ENCODE data around the gene PCNX3. TPM values are rescaled to one million over a fixed set of nuclear protein-coding genes. Genes with fewer than 3 reads are reported as not detected.
"Not testable (repeated sequence)": the region's sequence is repeated elsewhere in the genome, so short reads cannot be mapped to it uniquely, and the experiment has no call there.

The PCNX3 gene
- total RNA-seq, 1 experiment from 2014 or later = 72.8 TPM

DNA sequence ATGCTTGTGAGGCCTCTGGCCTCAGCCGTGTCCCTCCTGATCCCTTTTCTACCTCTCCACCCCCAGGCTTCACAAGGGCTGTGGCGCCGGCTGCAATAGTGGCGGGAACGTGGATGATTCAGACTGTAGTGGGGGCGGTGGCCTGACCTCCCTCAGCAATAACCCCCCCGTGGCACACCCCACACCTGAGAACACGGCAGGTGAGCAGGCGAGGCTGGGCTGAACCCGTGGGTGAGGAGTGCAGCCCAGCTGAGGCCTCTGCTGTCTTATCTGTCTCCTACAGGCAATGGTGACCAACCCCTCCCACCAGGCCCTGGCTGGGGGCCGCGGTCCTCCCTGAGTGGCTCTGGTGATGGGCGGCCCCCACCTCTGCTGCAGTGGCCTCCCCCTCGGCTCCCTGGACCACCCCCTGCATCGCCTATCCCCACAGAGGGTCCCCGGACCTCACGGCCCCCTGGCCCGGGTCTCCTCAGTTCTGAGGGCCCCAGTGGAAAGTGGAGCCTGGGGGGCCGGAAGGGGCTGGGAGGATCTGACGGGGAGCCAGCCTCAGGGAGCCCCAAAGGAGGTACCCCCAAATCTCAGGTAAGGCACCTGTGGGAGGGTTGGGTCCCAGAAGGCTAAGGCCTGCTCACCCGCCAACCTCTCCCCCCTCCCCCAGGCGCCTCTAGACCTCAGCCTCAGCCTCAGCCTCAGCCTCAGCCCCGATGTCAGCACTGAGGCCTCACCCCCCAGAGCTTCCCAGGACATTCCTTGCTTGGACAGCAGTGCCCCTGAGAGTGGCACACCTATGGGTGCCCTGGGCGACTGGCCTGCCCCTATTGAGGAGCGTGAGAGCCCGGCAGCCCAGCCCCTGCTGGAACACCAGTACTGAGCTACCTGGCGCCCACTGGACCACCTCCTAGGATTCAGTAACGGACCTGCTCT lies 20.8 kb downstream of the PCNX3 start:
- TF ChIP-seq, protein P1, sequence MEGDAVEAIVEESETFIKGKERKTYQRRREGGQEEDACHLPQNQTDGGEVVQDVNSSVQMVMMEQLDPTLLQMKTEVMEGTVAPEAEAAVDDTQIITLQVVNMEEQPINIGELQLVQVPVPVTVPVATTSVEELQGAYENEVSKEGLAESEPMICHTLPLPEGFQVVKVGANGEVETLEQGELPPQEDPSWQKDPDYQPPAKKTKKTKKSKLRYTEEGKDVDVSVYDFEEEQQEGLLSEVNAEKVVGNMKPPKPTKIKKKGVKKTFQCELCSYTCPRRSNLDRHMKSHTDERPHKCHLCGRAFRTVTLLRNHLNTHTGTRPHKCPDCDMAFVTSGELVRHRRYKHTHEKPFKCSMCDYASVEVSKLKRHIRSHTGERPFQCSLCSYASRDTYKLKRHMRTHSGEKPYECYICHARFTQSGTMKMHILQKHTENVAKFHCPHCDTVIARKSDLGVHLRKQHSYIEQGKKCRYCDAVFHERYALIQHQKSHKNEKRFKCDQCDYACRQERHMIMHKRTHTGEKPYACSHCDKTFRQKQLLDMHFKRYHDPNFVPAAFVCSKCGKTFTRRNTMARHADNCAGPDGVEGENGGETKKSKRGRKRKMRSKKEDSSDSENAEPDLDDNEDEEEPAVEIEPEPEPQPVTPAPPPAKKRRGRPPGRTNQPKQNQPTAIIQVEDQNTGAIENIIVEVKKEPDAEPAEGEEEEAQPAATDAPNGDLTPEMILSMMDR (IDR thresholded peaks at IDR 0.05; ENCODE audit: unreplicated experiment) = no peak
- Mint-ChIP-seq H3K4me3 (ENCODE audit: low read depth, unreplicated experiment) (no peak overlapping the region), H3K9me3 (ENCODE audit: low read depth, unreplicated experiment) (no peaks in the 10 kb centered on the region), H3K27me3 (ENCODE audit: unreplicated experiment) (no peaks in the 10 kb centered on the region), H3K27ac (ENCODE audit: unreplicated experiment) (no peak overlapping the region), H3K36me3 (ENCODE audit: insufficient read depth, unreplicated experiment) (peaks cover 56% of the 10 kb centered on the region), H3K4me1 (ENCODE audit: low read depth, unreplicated experiment) (peaks cover 18% of the 10 kb centered on the region)
- no peak for DNase-seq
- no TSS peak for BruUV-seq (replicated peaks)
- CTCF ChIA-PET = interaction anchor here (0.6 kb wide), 1 partner anchor 384 kb away, joined by 4 read pairs; no protein-coding TSS in a partner anchor
- intact Hi-C loops (cut with micrococcal nuclease; ENCODE audit: unreplicated experiment) = no loop called here

DNA sequence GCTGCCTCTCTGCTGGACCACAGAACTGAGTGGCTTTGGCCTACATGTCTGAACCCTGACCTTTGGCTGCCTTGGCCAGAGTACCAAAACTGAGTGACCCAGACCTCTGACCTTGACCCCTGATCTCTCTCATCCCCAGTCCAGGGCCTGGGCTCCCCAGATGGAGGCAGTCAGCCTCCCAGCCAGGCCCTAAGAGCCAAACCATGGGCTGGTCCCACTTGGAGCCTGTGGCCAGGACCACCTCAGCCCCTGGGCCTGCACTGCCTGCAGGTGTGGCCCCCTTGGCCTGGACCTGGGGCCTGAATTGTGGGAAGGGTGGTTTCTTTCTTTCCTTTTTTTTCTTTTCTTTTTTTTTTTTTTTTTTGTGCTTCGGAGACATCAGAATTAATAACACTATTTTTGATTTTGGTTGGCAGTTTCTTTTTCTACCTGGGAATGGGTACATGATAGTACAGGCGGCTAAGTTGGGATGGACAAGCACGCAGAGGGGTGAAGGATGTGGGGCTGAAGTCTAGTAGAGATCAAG lies 21.5 kb downstream of the PCNX3 start:
- TF ChIP-seq, protein P1 (IDR thresholded peaks at IDR 0.05; ENCODE audit: unreplicated experiment) = no peak
- intact Hi-C loops (cut with micrococcal nuclease; ENCODE audit: unreplicated experiment) = no loop called here
- Mint-ChIP-seq H3K4me1 (ENCODE audit: low read depth, unreplicated experiment) (peaks cover 18% of the 10 kb centered on the region), H3K36me3 (ENCODE audit: insufficient read depth, unreplicated experiment) (peaks cover 62% of the 10 kb centered on the region), H3K27ac (ENCODE audit: unreplicated experiment) (peak overlapping the region; percentile 66), H3K9me3 (ENCODE audit: low read depth, unreplicated experiment) (no peaks in the 10 kb centered on the region), H3K27me3 (ENCODE audit: unreplicated experiment) (no peaks in the 10 kb centered on the region), H3K4me3 (ENCODE audit: low read depth, unreplicated experiment) (peak overlapping the region; percentile 79)
- no peak for DNase-seq
- BruUV-seq (replicated peaks) = no TSS peak
- CTCF ChIA-PET = interaction anchor here (0.6 to 1.7 kb wide), 5 partner anchors 22 to 385 kb away, joined by 3 to 5 read pairs (median 4); partner anchors contain the start of gene PCNX3

DNA sequence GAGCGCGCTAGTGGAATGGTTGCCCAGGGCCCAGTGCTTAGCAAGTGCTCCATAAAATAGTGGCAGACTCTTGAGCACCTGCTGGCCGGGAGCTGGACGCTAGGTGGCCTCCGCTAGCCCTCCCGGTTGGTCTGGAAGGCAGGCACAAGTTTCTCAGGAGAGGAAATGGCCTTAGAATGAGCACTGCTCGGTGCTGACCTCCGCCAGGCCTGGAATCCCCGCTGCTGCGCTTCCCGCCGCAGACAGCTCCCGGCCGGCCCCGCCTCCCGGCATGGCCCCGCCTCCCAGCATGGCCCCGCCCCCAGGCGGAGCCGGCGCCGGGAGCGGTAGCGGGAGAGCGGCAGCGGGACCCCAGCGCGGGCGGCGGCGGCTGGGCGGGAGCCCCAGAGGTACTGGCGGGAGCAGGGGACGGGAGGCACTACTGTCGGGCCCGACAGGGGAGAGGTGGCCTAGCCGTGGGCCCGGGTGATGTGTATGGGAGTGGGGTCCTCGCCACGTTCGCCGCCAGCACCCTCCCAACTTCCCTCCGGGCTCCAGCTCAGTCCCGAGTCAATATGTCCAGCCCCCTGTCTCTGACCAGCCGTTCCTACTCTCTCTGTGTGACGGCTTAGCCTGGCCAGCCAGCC lies 22.3 kb downstream of the PCNX3 start, which contains the start of gene SIPA1:
Gene SIPA1 (plus strand): TSS at position 308 of the 626 bp plus-strand sequence. CDS start 2,821 bp downstream, outside the sequence.
- Mint-ChIP-seq H3K4me1 (ENCODE audit: low read depth, unreplicated experiment) (peaks cover 18% of the 10 kb centered on the region), H3K4me3 (ENCODE audit: low read depth, unreplicated experiment) (peak within 1 kb of the TSS; percentile 79), H3K36me3 (ENCODE audit: insufficient read depth, unreplicated experiment) (peaks cover 59% of the 10 kb centered on the region), H3K9me3 (ENCODE audit: low read depth, unreplicated experiment) (no peaks in the 10 kb centered on the region), H3K27me3 (ENCODE audit: unreplicated experiment) (no peaks in the 10 kb centered on the region), H3K27ac (ENCODE audit: unreplicated experiment) (peak within 1 kb of the TSS; percentile 66)
- DNase-seq = peak; percentile 90
- intact Hi-C loops (cut with micrococcal nuclease; ENCODE audit: unreplicated experiment) = no loop called here
- CTCF ChIA-PET = interaction anchor here (0.6 to 1.7 kb wide), 5 partner anchors 15 to 273 kb away, joined by 3 to 5 read pairs (median 3); partner anchors contain the start of gene PCNX3
- BruUV-seq (replicated peaks) = no TSS peak
- TF ChIP-seq, protein P1 (IDR thresholded peaks at IDR 0.05; ENCODE audit: unreplicated experiment) = peak; percentile 35

DNA sequence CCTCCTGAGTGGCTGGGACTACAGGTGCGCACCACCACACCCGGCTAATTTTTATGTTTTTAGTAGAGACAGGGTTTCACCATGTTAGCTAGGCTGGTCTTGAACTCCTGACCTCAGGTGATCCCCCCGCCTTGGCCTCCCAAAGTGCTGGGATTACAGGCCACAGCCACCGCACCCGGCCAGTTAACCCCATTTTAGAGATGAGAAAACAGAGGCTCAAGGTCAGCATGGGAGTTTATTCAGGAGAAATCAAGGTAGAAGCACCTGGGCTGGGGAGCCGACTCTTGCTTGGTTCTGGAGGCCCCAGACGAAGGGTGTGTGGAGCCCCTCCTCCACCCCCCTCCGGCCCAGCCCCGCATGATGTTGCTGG lies 23.6 kb downstream of the PCNX3 start:
- DNase-seq; H3K9me3 Mint-ChIP-seq (ENCODE audit: low read depth, unreplicated experiment); BruUV-seq (replicated peaks); H3K27me3 Mint-ChIP-seq (ENCODE audit: unreplicated experiment); intact Hi-C loops (cut with micrococcal nuclease; ENCODE audit: unreplicated experiment): not testable (repeated sequence)
- CTCF ChIA-PET = interaction anchor here (0.6 kb wide), 1 partner anchor 9 kb away, joined by 4 read pairs; no protein-coding TSS in a partner anchor
- peaks cover 31% of the 10 kb centered on the region for H3K4me1 Mint-ChIP-seq (ENCODE audit: low read depth, unreplicated experiment)
- peak overlapping the region; percentile 66 for H3K27ac Mint-ChIP-seq (ENCODE audit: unreplicated experiment)
- H3K4me3 Mint-ChIP-seq (ENCODE audit: low read depth, unreplicated experiment) = peak overlapping the region; percentile 79
- peaks cover 50% of the 10 kb centered on the region for H3K36me3 Mint-ChIP-seq (ENCODE audit: insufficient read depth, unreplicated experiment)

All from Calu3 (cell line).